CD4-positive, alpha-beta T cell treated with Interleukin-21 for 1 hour (primary cell): ENCODE measurements around the gene USP46.
A peak's percentile ranks its signal among the peaks of the same experiment; 100 is the strongest.

ENCODE experiments used
- DNase-seq: peaks from one replicate; pipeline ENCODE4 v3.0.0-alpha.2; 2020

USP46 gene

GRCh38 chr4:52617336-52618020 lies 41.6 kb downstream of the USP46 start:
- peak; percentile 53 for DNase-seq

- DNase-seq = no peak
Observed at GRCh38 chr4:52614241-52614640, 44.9 kb downstream of the USP46 start.

GRCh38 chr4:52612341-52612740 lies 46.8 kb downstream of the USP46 start:
- DNase-seq = no peak

GRCh38 chr4:52611030-52611555 lies 48.0 kb downstream of the USP46 start:
- DNase-seq = no peak

GRCh38 chr4:52606726-52607125 lies 52.4 kb downstream of the USP46 start:
- DNase-seq = no peak

GRCh38 chr4:52606040-52606439 lies 53.1 kb downstream of the USP46 start:
- no peak for DNase-seq

- DNase-seq = no peak
Observed at GRCh38 chr4:52604215-52604614, 54.9 kb downstream of the USP46 start.

GRCh38 chr4:52600275-52600674 lies 58.8 kb downstream of the USP46 start:
- no peak for DNase-seq

- no peak for DNase-seq
Observed at GRCh38 chr4:52595001-52595400, 64.1 kb downstream of the USP46 start.

- DNase-seq = no peak
Observed at GRCh38 chr4:52592287-52592686, 66.8 kb downstream of the USP46 start.

- peak; percentile 55 for DNase-seq
Observed at GRCh38 chr4:52588771-52589591, 70.1 kb downstream of the USP46 start.

- DNase-seq = peak; percentile 19
Observed at GRCh38 chr4:52588097-52588496, 71.0 kb downstream of the USP46 start.

- DNase-seq = no peak
Observed at GRCh38 chr4:52586069-52586468, 73.0 kb downstream of the USP46 start.

GRCh38 chr4:52585379-52585778 lies 73.7 kb downstream of the USP46 start:
- no peak for DNase-seq

- DNase-seq = no peak
Observed at GRCh38 chr4:52579602-52580272, 79.4 kb downstream of the USP46 start.

- no peak for DNase-seq
Observed at GRCh38 chr4:52578951-52579350, 80.2 kb downstream of the USP46 start.

GRCh38 chr4:52577624-52577962 lies 81.5 kb downstream of the USP46 start:
- DNase-seq = no peak

- no peak for DNase-seq
Observed at GRCh38 chr4:52576961-52577623, 82.0 kb downstream of the USP46 start.

GRCh38 chr4:52576326-52576725 lies 82.8 kb downstream of the USP46 start:
- no peak for DNase-seq

GRCh38 chr4:52575406-52575805 lies 83.7 kb downstream of the USP46 start:
- DNase-seq = no peak

GRCh38 chr4:52574036-52574435 lies 85.1 kb downstream of the USP46 start:
- no peak for DNase-seq

GRCh38 chr4:52573551-52573950 lies 85.5 kb downstream of the USP46 start:
- DNase-seq = no peak

- no peak for DNase-seq
Observed at GRCh38 chr4:52572936-52573485, 86.1 kb downstream of the USP46 start.
